DMS 273 (cell line): Measurements from ENCODE around the gene CT47A1.
A peak's percentile ranks its signal among the peaks of the same experiment; 100 is the strongest.
"Not testable (repeated sequence)": the region's sequence is repeated elsewhere in the genome, so short reads cannot be mapped to it uniquely, and the experiment has no call there.

Experiments
- DNase-seq: peaks from one replicate; lab custom pipeline; 2025; ENCODE audit not compliant: unreplicated experiment; lab: John Stamatoyannopoulos, UW

The CT47A1 gene

GRCh38 chrX:120985660-120986059 is at the start of gene CT47A1:
TSS of gene CT47A1 (minus strand) at chrX:120985760. CDS start at chrX:120985529, 231 bp downstream.
- not testable (repeated sequence) for DNase-seq

GRCh38 chrX:121032531-121032930 is 47.0 kb upstream of the CT47A1 start:
- no peak for DNase-seq

- DNase-seq = no peak
Observed at GRCh38 chrX:121030083-121030482, 44.5 kb upstream of the CT47A1 start.

GRCh38 chrX:121028419-121028818 is 42.9 kb upstream of the CT47A1 start:
- peak; percentile 11 for DNase-seq

- no peak for DNase-seq
Observed at GRCh38 chrX:121014826-121015225, 29.3 kb upstream of the CT47A1 start.

GRCh38 chrX:121013897-121014455 is 28.4 kb upstream of the CT47A1 start:
- DNase-seq = no peak

- DNase-seq = no peak
Observed at GRCh38 chrX:121011254-121011653, 25.7 kb upstream of the CT47A1 start.

GRCh38 chrX:121010218-121010617 is 24.7 kb upstream of the CT47A1 start:
- no peak for DNase-seq

GRCh38 chrX:121009764-121010163 is 24.2 kb upstream of the CT47A1 start:
- no peak for DNase-seq

- DNase-seq = no peak
Observed at GRCh38 chrX:121008920-121009319, 23.4 kb upstream of the CT47A1 start.

- DNase-seq = peak; percentile 64
Observed at GRCh38 chrX:121000589-121000988, 15.0 kb upstream of the CT47A1 start.

GRCh38 chrX:120999413-120999812 is 13.9 kb upstream of the CT47A1 start:
- no peak for DNase-seq

GRCh38 chrX:120956500-120956899 is 29.1 kb downstream of the CT47A1 start, which contains the start of gene CT47A7:
TSS of gene CT47A7 (minus strand) at chrX:120956600. CDS start at chrX:120956345, 255 bp downstream.
- not testable (repeated sequence) for DNase-seq
